DOHH2 (cell line): ENCODE results near the gene CYTH1.
A peak's percentile ranks its signal among the peaks of the same experiment; 100 is the strongest.

Experiments used
- H3F3A ChIP-seq: fragments of 200-600 bp; sonication (generic), shearing (Covaris generic); 2 replicates; pipeline ENCODE4 v1.6.0; 2016; ENCODE audit warnings: antibody characterized with exemption, mild to moderate bottlenecking; ENCODE audit not compliant: control insufficient read depth, insufficient read depth
- H3K27ac ChIP-seq: fragments of 200-600 bp; sonication (generic); 2 replicates; pipeline ENCODE4 v1.5.1; 2014; ENCODE audit warnings: low read depth, mild to moderate bottlenecking, low read length, moderate library complexity
- H3K27me3 ChIP-seq: fragments of 200-600 bp; sonication (generic); 2 replicates; pipeline ENCODE4 v1.6.1; 2014; ENCODE audit warnings: mild to moderate bottlenecking, low read length, mixed read lengths; ENCODE audit not compliant: control insufficient read depth
- H3K36me3 ChIP-seq: fragments of 200-600 bp; sonication (generic); 2 replicates; pipeline ENCODE4 v1.6.1; 2014; ENCODE audit warnings: mild to moderate bottlenecking, low read length, moderate library complexity, mixed read lengths; ENCODE audit not compliant: control insufficient read depth
- H3K4me1 ChIP-seq: fragments of 200-600 bp; sonication (generic); 2 replicates; pipeline ENCODE4 v1.6.1; 2014; ENCODE audit warnings: mild to moderate bottlenecking, low read length, mixed read lengths; ENCODE audit not compliant: control insufficient read depth
- H3K4me2 ChIP-seq: fragments of 200-600 bp; sonication (generic); 2 replicates; pipeline ENCODE4 v1.6.0; 2014; ENCODE audit warnings: mild to moderate bottlenecking, low read length, moderate library complexity
- H3K4me3 ChIP-seq: fragments of 200-600 bp; sonication (generic); 2 replicates; pipeline ENCODE4 v1.5.1; 2014; ENCODE audit warnings: mild to moderate bottlenecking, low read length, mixed read lengths
- H3K79me2 ChIP-seq: fragments of 200-600 bp; sonication (generic); 2 replicates; pipeline ENCODE4 v1.6.1; 2014; ENCODE audit warnings: mild to moderate bottlenecking, low read length, mixed read lengths; ENCODE audit not compliant: control insufficient read depth
- H3K9me2 ChIP-seq: fragments of 200-600 bp; sonication (generic); replicated peaks from 2 replicates; pipeline ENCODE4 v1.6.1; 2014; ENCODE audit warnings: mild to moderate bottlenecking, low read length, mixed read lengths; ENCODE audit not compliant: control insufficient read depth
- H3K9me3 ChIP-seq: fragments of 200-600 bp; sonication (generic); 2 replicates; pipeline ENCODE4 v1.6.1; 2014; ENCODE audit warnings: antibody characterized with exemption, low read length, mixed read lengths; ENCODE audit not compliant: control insufficient read depth, insufficient read depth
- H4K20me1 ChIP-seq: fragments of 200-600 bp; sonication (generic); 2 replicates; pipeline ENCODE4 v1.6.0; 2014; ENCODE audit warnings: low read depth, mild to moderate bottlenecking, antibody characterized with exemption, low read length, moderate library complexity; ENCODE audit not compliant: control insufficient read depth, insufficient read depth
- EZH2phosphoT487 ChIP-seq: fragments of 200-600 bp; sonication (generic); IDR thresholded peaks from 2 replicates; pipeline ENCODE4 v1.6.1; 2017; ENCODE audit warnings: borderline replicate concordance, mild to moderate bottlenecking, antibody characterized with exemption, low read length, moderate library complexity, mixed read lengths
- TF ChIP-seq, protein P1 (sequence below): fragments of 200-600 bp; sonication (generic); IDR thresholded peaks from one replicate; pipeline ENCODE4 v1.5.1; 2014; ENCODE audit warnings: antibody characterized with exemption, mild to moderate bottlenecking, low read depth, low read length; ENCODE audit not compliant: poor library complexity, severe bottlenecking

Gene CYTH1

GRCh38 chr17:78748730-78749317 is 33.2 kb downstream of the CYTH1 start:
- peaks cover 29% of the 10 kb centered on the region for H3F3A ChIP-seq
- H3K27ac ChIP-seq = peak overlapping the region; percentile 57
- peak overlapping the region; percentile 85 for H3K4me2 ChIP-seq

DNA sequence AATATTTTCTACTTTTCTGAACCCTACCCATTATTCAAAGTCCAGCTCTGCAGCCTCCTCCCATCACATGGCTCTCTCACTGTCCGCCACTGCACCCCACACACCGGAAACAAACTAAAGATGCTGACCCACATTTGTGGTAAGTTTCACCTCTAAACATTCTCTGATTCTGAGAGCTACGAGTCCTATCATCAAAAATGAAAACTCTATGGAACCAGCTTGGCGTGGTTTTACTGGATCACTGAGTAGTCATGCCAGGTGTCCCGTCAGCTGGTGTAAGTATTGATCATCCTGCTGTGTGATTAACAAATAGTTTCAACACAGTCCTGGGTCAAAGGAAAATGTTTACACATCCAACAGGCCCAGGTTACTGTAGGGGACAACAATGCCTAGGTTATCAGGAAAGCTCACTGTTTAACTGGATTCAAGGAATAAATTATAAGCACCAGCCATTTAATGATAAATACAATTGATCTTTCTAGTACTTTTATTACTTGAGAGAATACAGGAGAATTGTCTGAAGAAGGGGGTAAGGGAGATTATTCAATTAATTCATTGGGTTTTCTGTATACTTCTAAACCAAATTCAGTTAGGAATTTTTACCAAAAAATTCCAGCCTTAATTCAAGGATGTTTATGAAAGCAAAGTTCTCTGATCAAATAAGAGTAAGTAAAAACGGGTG is 33.9 kb downstream of the CYTH1 start:
- H3K36me3 ChIP-seq = no peaks in the 10 kb centered on the region
- no peaks in the 10 kb centered on the region for H3K27me3 ChIP-seq
- H3K27ac ChIP-seq = peak overlapping the region; percentile 57
- TF ChIP-seq, protein P1, sequence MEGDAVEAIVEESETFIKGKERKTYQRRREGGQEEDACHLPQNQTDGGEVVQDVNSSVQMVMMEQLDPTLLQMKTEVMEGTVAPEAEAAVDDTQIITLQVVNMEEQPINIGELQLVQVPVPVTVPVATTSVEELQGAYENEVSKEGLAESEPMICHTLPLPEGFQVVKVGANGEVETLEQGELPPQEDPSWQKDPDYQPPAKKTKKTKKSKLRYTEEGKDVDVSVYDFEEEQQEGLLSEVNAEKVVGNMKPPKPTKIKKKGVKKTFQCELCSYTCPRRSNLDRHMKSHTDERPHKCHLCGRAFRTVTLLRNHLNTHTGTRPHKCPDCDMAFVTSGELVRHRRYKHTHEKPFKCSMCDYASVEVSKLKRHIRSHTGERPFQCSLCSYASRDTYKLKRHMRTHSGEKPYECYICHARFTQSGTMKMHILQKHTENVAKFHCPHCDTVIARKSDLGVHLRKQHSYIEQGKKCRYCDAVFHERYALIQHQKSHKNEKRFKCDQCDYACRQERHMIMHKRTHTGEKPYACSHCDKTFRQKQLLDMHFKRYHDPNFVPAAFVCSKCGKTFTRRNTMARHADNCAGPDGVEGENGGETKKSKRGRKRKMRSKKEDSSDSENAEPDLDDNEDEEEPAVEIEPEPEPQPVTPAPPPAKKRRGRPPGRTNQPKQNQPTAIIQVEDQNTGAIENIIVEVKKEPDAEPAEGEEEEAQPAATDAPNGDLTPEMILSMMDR = no peak
- TF ChIP-seq EZH2phosphoT487 = no peak
- peaks cover 98% of the 10 kb centered on the region for H3K4me1 ChIP-seq
- H3K79me2 ChIP-seq = peaks cover 97% of the 10 kb centered on the region
- H3K4me3 ChIP-seq = peak overlapping the region; percentile 63
- peaks cover 6% of the 10 kb centered on the region; the same call in 1 of the 2 replicates for H4K20me1 ChIP-seq
- H3F3A ChIP-seq = peaks cover 29% of the 10 kb centered on the region
- no peaks in the 10 kb centered on the region for H3K9me3 ChIP-seq
- peak overlapping the region; percentile 85 for H3K4me2 ChIP-seq
- H3K9me2 ChIP-seq = no peaks in the 10 kb centered on the region

More at GRCh38 chr17:78748730-78749317, 33.2 kb downstream of the CYTH1 start:
- Histone ChIP-seq H3K27me3 (no peaks in the 10 kb centered on the region), H3K4me1 (peaks cover 93% of the 10 kb centered on the region), H3K79me2 (peaks cover 96% of the 10 kb centered on the region), H3K9me3 (no peaks in the 10 kb centered on the region), H3K4me3 (peak overlapping the region; percentile 63), H3K9me2 (no peaks in the 10 kb centered on the region), H4K20me1 (peaks cover 6% of the 10 kb centered on the region; the same call in 1 of the 2 replicates), H3K36me3 (no peaks in the 10 kb centered on the region)
- no peak for TF ChIP-seq EZH2phosphoT487
- TF ChIP-seq, protein P1 = no peak

DNA sequence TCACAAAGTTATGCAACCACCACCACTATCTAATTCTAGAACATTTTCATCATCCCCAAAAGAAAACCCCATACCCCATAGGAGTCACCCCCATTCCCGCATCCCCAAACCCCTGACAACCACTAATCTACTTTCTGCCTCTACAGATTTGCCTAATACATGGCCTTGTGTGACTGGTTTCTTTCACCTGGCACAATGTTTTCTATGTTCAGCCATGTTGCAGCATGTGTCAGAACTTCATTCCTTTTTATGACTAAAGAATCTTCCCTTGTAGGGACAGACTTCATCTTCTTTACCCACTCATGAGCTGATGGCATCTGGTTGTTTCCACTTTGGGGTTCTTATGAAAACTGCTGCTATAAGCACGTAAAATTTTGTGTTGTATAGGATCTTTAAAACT is 34.6 kb downstream of the CYTH1 start:
- Histone ChIP-seq H3K36me3 (no peaks in the 10 kb centered on the region), H3K27me3 (no peaks in the 10 kb centered on the region), H3K9me3 (no peaks in the 10 kb centered on the region), H3K4me1 (peaks cover 100% of the 10 kb centered on the region), H3K4me3 (peak overlapping the region; percentile 63), H3K79me2 (peaks cover 96% of the 10 kb centered on the region), H4K20me1 (peaks cover 4% of the 10 kb centered on the region; the same call in 1 of the 2 replicates), H3K4me2 (peak overlapping the region; percentile 85), H3F3A (peaks cover 29% of the 10 kb centered on the region), H3K27ac (peak overlapping the region; percentile 57), H3K9me2 (no peaks in the 10 kb centered on the region)
- no peak for TF ChIP-seq EZH2phosphoT487
- TF ChIP-seq, protein P1 = no peak
